Endothelial cell of umbilical vein (primary cell): ENCODE measurements around the gene SLC5A5. TPM values are rescaled to one million over a fixed set of nuclear protein-coding genes. Genes with fewer than 3 reads are reported as not detected.

ENCODE experiments used
- BruUV-seq: library from RNA; stranded (reverse); fragments of 400-500 nt; replicated peaks from 2 replicates; lab custom pipeline; 2021; lab: Mats Ljungman, UMichigan
- CTCF ChIA-PET: fragments of 300-600, 350-600 bp; sonication (Branson Sonifier 250); formaldehyde crosslinking; loops from one replicate; lab custom pipeline; 2021; ENCODE audit warnings: antibody characterized with exemption, inconsistent platforms; lab: Charles Lee
- POLR2A ChIA-PET: fragments of 300-600, 350-600 bp; sonication (Branson Sonifier 250); formaldehyde crosslinking; loops from one replicate; lab custom pipeline; 2021; ENCODE audit warnings: antibody characterized with exemption, inconsistent platforms; lab: Charles Lee
- DNase-seq: peaks from one replicate; pipeline ENCODE4 v3.0.0-alpha.2; 2011; ENCODE audit warnings: low read depth, low spot score
- FAIRE-seq: peaks from 2 replicates; lab custom pipeline; 2011; peaks lifted over from hg19 to GRCh38; lab: Jason Lieb, UNC
- H2AFZ ChIP-seq: 2 replicates; pipeline ENCODE4 v1.6.0; 2012; ENCODE audit warnings: low read depth, low read length, control low read depth, inconsistent platforms
- H3K27ac ChIP-seq: 2 replicates; pipeline ENCODE4 v1.5.1; 2011; ENCODE audit warnings: low read depth, mild to moderate bottlenecking, control low read depth, low read length, moderate library complexity; ENCODE audit not compliant: insufficient read depth
- H3K27me3 ChIP-seq, 2 experiments: 2 replicates each; pipeline versions ENCODE4 v1.6.0 to v1.6.1; 2011; ENCODE audit warnings: low read length in 2 of 2, mixed read lengths in 1 of 2; ENCODE audit not compliant: control insufficient read depth in 2 of 2, insufficient read depth in 2 of 2
- H3K36me3 ChIP-seq, 2 experiments: 2 replicates in 1 of 2; 3 replicates in 1 of 2; pipeline ENCODE4 v1.5.1; 2011; ENCODE audit warnings: low read length in 2 of 2, mild to moderate bottlenecking in 1 of 2, moderate library complexity in 1 of 2; ENCODE audit not compliant: control insufficient read depth in 2 of 2, insufficient read depth in 2 of 2; ENCODE audit errors: extremely low read depth in 1 of 2
- H3K4me1 ChIP-seq: 3 replicates; pipeline ENCODE4 v1.5.1; 2011; ENCODE audit warnings: mild to moderate bottlenecking, low read length; ENCODE audit not compliant: control insufficient read depth, insufficient read depth; ENCODE audit errors: extremely low read depth
- H3K4me2 ChIP-seq: 2 replicates; pipeline ENCODE4 v1.6.1; 2011; ENCODE audit warnings: low read length, control low read depth, mixed read lengths; ENCODE audit not compliant: insufficient read depth
- H3K4me3 ChIP-seq, 3 experiments: fragments of 200-600 bp in 1 of 3; sonication (generic), shearing (Covaris generic) in 1 of 3; replicated peaks in 1 of 3; 2 replicates each; pipeline ENCODE4 v1.5.1; 2011 to 2016; ENCODE audit warnings: control low read depth in 3 of 3, low read length in 3 of 3, mild to moderate bottlenecking in 2 of 3, inconsistent platforms in 1 of 3, low read depth in 1 of 3, moderate library complexity in 1 of 3; ENCODE audit not compliant: insufficient read depth in 1 of 3
- H3K79me2 ChIP-seq: 2 replicates; pipeline ENCODE4 v1.6.0; 2012; ENCODE audit warnings: low read length, inconsistent platforms; ENCODE audit not compliant: control insufficient read depth, insufficient read depth
- H3K9ac ChIP-seq: replicated peaks from 2 replicates; pipeline ENCODE3; 2011; ENCODE audit warnings: low read length, control low read depth; ENCODE audit not compliant: insufficient read depth; ENCODE audit errors: extremely low read depth
- H3K9me1 ChIP-seq: replicated peaks from 3 replicates; pipeline ENCODE4 v1.6.0; 2011; ENCODE audit warnings: mild to moderate bottlenecking, low read length; ENCODE audit not compliant: control insufficient read depth, insufficient read depth; ENCODE audit errors: extremely low read depth
- H3K9me3 ChIP-seq: replicated peaks from 2 replicates; pipeline ENCODE4 v1.5.1; 2012; ENCODE audit warnings: low read length, inconsistent platforms; ENCODE audit not compliant: control insufficient read depth, insufficient read depth
- H4K20me1 ChIP-seq: replicated peaks from 2 replicates; pipeline ENCODE3; 2011; ENCODE audit warnings: mild to moderate bottlenecking, low read length; ENCODE audit not compliant: control insufficient read depth, insufficient read depth; ENCODE audit errors: extremely low read depth
- EZH2 ChIP-seq: IDR thresholded peaks from 2 replicates; pipeline ENCODE4 v1.6.1; 2012; ENCODE audit warnings: borderline replicate concordance, low read depth, mild to moderate bottlenecking, moderate library complexity, low read length, inconsistent platforms; ENCODE audit not compliant: severe bottlenecking
- FOS ChIP-seq: IDR thresholded peaks from 2 replicates; pipeline ENCODE4 v1.6.1; 2011; ENCODE audit warnings: mild to moderate bottlenecking, low read length, moderate library complexity, borderline replicate concordance; ENCODE audit not compliant: insufficient read depth
- GATA2 ChIP-seq: IDR thresholded peaks from 2 replicates; pipeline ENCODE4 v1.7.0; 2011; ENCODE audit warnings: low read depth, mild to moderate bottlenecking, moderate library complexity, mixed read lengths, low read length; ENCODE audit not compliant: insufficient read length, insufficient read depth
- JUN ChIP-seq: IDR thresholded peaks from 2 replicates; pipeline ENCODE4 v1.6.1; 2011; ENCODE audit warnings: borderline replicate concordance, low read depth; ENCODE audit not compliant: insufficient read length, insufficient read depth
- MYC ChIP-seq: IDR thresholded peaks from one replicate; pipeline ENCODE4 v1.6.1; 2011; ENCODE audit warnings: mild to moderate bottlenecking, low read depth, low read length
- POLR2A ChIP-seq: IDR thresholded peaks from 2 replicates; pipeline ENCODE4 v1.6.1; 2012; ENCODE audit warnings: low read depth, mild to moderate bottlenecking, control low read depth, low read length
- POLR2AphosphoS5 ChIP-seq: IDR thresholded peaks from 2 replicates; pipeline ENCODE4 v1.6.1; 2012; ENCODE audit warnings: low read depth, mild to moderate bottlenecking, control low read depth, low read length, moderate library complexity; ENCODE audit not compliant: insufficient read depth
- dilution Hi-C: fragments of 300-500 bp; cut with MboI; formaldehyde crosslinking; loops from one replicate; pipeline ENCODE4 v1.15.0; 2019; ENCODE audit warnings: low sequenced_read_pairs; ENCODE audit not compliant: extremely low pct_ligation_motif_present
- intact Hi-C: fragments of 100-400 bp; cut with micrococcal nuclease; formaldehyde crosslinking; loops from one replicate; pipeline ENCODE4 v1.10.0; 2022
- polyA plus RNA-seq, 4 experiments: library from polyadenylated mRNA; depleted of rRNA in 3 of 4; stranded (reverse) in 3 of 4; unstranded in 1 of 4; fragments of >200 nt; gene quantifications; 2 replicates each; pipeline versions ENCODE4 v1.2.1 to v1.2.3, GENCODE V29; 2011 to 2012; ENCODE audit warnings: missing spikeins in 1 of 4
- total RNA-seq: library from RNA; stranded (reverse); gene quantifications from 2 replicates; pipeline ENCODE4 v1.2.3, GENCODE V29; 2021
- TF ChIP-seq, protein P1 (sequence below): IDR thresholded peaks from 2 replicates; pipeline ENCODE4 v1.6.1; 2011; ENCODE audit not compliant: insufficient read depth, insufficient read length
- TF ChIP-seq, protein P2 (sequence below), 2 donors: IDR thresholded peaks; 1 replicate in 1 of 2; 2 replicates in 1 of 2; pipeline ENCODE4 v1.5.1; 2011; ENCODE audit warnings: low read length in 2 of 2, mild to moderate bottlenecking in 2 of 2, moderate library complexity in 2 of 2, control low read depth in 1 of 2, inconsistent platforms in 1 of 2, low read depth in 1 of 2; ENCODE audit not compliant: insufficient read depth in 1 of 2; ENCODE audit errors: extremely low read depth in 1 of 2

Gene SLC5A5
- total and polyA plus RNA-seq, 2 donors (not counting 3 experiments of a cell fraction or from before 2014, with no cell fraction given), result not detected

DNA sequence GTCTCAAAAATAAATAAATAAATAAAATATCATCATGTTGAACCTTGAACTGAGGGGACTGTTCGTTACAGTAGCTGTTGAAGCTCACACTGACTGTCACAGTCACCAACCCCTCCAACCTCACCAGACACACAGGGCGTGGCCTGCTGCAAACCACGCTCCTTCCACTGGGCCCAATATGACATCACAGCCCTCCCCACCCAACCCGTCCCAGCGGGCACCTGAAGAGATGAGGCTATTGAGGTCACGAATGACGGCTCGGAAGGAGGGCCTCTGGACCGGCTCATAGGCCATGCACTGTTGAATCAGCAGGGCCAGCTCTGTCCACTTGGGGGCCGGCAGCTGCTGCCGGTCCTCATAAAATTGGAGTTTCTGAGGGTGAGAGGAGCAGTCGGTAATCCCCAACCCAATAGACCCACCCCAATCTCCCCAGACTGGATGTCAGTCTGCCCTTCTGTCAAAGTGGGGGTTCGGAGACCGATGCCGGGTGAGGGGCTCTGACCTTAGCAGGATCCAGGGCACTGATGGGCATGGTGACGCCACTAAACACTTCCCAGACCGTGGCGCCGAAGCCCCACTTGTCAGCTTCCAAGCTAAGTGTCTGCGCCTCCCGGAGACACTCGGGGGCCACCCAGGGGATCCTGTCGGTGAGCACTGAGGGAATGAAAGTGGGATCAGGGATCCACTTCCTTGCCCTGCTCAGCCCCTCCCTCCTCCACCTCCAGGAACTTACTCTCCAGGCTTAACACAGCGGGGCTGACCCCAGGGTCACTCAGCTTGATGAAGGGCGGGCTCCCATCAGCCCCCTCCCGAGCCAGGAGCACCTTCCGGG lies 37.2 kb upstream of the SLC5A5 start:
- dilution Hi-C loops (no loop called here), intact Hi-C loops (no loop called here)
- H3K79me2 ChIP-seq, result no peaks in the 10 kb centered on the region
- no peak overlapping the region for H2AFZ ChIP-seq
- H3K36me3 ChIP-seq, result no peaks in the 10 kb centered on the region
- peaks cover 11% of the 10 kb centered on the region for H3K4me1 ChIP-seq
- no peaks in the 10 kb centered on the region for H3K9me3 ChIP-seq
- H3K27me3 ChIP-seq, result peaks cover 0 to 3% of the 10 kb centered on the region in 2 experiments
- no peak for TF ChIP-seq POLR2AphosphoS5
- no peak for TF ChIP-seq EZH2
- no peak for TF ChIP-seq FOS
- TF ChIP-seq JUN, result no peak
- no peak for TF ChIP-seq GATA2
- no peak for TF ChIP-seq MYC
- TF ChIP-seq, protein P1, sequence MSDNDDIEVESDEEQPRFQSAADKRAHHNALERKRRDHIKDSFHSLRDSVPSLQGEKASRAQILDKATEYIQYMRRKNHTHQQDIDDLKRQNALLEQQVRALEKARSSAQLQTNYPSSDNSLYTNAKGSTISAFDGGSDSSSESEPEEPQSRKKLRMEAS, result no peak
- TF ChIP-seq POLR2A, result no peak
- TF ChIP-seq, protein P2, sequence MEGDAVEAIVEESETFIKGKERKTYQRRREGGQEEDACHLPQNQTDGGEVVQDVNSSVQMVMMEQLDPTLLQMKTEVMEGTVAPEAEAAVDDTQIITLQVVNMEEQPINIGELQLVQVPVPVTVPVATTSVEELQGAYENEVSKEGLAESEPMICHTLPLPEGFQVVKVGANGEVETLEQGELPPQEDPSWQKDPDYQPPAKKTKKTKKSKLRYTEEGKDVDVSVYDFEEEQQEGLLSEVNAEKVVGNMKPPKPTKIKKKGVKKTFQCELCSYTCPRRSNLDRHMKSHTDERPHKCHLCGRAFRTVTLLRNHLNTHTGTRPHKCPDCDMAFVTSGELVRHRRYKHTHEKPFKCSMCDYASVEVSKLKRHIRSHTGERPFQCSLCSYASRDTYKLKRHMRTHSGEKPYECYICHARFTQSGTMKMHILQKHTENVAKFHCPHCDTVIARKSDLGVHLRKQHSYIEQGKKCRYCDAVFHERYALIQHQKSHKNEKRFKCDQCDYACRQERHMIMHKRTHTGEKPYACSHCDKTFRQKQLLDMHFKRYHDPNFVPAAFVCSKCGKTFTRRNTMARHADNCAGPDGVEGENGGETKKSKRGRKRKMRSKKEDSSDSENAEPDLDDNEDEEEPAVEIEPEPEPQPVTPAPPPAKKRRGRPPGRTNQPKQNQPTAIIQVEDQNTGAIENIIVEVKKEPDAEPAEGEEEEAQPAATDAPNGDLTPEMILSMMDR (IDR thresholded peaks at IDR 0.05; ENCODE audit: extremely low read depth in 1 of 2, insufficient read depth in 1 of 2, low read depth in 1 of 2, low read length in 2 of 2), result no peak
- H3K27ac ChIP-seq, result no peak overlapping the region
- H3K4me3 ChIP-seq, result no peak overlapping the region
- no TSS peak for BruUV-seq
- CTCF ChIA-PET, result no interaction called here
- H3K4me2 ChIP-seq, result no peak overlapping the region
- no peak overlapping the region for H3K9ac ChIP-seq
- FAIRE-seq (no peak), DNase-seq (no peak)
- no peaks in the 10 kb centered on the region for H3K9me1 ChIP-seq
- no peaks in the 10 kb centered on the region for H4K20me1 ChIP-seq
- POLR2A ChIA-PET, result no interaction called here
